GM18526 (cell line): ENCODE results near the gene FAM234A.

ENCODE experiments used
- POLR2A ChIP-seq: IDR thresholded peaks from 3 replicates; pipeline ENCODE4 v1.6.1; 2011; ENCODE audit not compliant: insufficient read length; ENCODE audit errors: extremely low read depth

Gene FAM234A

DNA sequence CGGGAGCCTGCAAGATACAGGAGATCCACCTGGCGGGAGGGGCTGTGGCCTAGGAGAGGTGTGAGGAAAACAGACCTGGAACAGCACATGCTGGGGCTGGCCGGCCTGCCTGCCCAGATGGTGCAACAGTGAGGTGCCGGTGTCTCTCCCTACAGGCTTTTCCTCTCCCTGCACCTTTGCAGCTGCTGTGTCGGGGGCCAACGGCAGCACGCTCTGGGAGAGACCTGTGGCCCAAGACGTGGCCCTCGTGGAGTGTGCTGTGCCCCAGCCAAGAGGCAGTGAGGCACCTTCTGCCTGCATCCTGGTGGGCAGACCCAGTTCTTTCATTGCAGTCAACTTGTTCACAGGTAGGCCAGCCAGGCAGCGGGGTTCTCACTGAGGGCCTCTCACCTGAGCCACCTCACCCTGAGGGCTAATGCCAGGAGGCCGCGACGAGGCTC, 25.2 kb downstream of the FAM234A start:
- no peak for TF ChIP-seq POLR2A

DNA sequence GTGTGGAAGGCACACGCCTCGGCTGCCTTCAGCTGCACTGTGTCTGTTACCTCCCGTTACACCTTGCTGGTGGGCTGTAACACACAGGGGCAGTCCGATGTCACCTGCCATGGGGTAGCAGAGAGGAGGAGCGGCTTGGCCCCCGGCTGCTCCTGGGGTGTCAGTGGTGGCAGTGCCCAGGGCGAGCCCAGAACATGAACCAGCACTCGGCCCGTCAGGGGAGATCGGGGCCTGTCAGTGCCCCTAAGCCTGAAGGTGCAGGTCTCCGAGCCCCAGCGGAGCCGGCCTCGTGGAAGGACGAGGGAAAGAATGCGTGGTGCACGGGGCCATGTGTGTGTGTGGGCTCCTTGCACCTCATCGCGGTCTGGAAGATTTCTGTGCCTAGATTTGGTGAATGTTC, 25.7 kb downstream of the FAM234A start:
- TF ChIP-seq POLR2A = no peak

DNA sequence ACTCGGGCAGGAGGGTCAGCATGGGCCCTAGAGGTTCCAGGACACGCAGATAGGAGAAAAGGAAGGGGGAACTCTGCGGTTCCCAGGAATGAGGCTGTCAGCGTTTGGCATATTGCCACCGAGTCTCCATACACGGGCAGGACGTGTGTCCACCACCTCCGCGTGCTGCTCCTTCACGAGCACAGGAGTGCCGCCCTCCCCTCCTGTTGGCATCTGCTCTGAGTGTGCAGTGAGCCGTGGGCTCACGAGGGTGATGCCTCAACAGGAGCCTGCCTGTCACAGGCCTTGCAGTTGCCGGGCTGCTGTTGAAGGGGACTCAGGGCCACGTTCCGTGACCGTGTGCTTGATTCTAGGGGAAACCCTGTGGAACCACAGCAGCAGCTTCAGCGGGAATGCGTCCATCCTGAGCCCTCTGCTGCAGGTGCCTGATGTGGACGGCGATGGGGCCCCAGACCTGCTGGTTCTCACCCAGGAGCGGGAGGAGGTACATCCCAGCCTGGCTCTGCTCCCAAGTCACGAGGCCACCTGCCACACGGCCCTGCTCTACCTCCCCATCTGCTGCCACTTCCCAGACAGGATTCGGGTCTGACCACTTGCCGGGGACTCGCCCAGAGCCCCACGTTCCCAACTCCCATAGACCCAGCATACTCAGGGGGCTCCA, 26.5 kb downstream of the FAM234A start:
- no peak for TF ChIP-seq POLR2A

DNA sequence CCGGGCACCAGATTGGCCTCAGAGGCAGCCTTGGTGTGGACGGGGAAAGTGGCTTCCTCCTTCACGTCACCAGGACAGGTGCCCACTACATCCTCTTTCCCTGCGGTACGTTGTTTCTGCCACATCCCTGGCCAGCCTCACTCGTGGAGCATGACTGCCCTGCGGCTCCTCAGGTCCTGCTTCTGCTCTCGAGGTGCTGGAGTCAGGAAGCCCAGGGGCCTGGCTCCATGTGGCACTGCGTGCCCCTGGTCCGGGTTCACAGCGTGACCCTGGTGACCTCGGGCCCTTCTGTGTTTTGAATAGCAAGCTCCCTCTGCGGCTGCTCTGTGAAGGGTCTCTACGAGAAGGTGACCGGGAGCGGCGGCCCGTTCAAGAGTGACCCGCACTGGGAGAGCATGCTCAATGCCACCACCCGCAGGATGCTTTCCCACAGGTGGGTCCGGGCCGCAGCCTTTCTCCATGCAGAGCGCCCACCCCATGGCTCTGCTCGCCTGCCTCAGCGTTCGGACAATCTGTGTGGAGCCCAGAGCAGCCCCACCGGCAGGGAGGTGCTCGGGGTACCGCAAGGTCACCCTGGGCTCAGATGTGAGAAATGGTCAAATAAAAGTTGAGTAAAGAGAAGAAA, 27.6 kb downstream of the FAM234A start:
- TF ChIP-seq POLR2A = no peak

DNA sequence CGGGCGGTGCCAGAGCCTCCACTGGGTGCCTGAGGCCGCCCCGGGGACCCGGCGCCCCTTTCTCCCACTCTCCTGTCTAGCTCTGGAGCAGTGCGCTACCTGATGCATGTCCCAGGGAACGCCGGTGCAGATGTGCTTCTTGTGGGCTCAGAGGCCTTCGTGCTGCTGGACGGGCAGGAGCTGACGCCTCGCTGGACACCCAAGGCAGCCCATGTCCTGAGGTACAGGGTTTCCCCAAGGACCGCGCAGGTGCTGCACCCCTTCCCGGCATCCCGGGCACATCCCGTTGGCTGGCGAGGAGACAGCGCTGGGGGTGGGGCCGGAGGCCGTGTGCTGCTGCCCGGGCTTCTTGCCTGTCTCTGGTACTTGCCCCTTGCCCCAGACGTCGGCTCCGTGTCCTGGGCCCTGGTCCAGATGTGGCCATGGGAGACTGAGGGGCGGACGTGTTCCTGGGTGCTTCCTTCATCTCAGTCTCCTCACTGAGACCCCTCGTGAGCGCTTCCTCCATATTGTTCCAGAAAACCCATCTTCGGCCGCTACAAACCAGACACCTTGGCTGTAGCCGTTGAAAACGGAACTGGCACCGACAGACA, 28.7 kb downstream of the FAM234A start:
- no peak for TF ChIP-seq POLR2A

DNA sequence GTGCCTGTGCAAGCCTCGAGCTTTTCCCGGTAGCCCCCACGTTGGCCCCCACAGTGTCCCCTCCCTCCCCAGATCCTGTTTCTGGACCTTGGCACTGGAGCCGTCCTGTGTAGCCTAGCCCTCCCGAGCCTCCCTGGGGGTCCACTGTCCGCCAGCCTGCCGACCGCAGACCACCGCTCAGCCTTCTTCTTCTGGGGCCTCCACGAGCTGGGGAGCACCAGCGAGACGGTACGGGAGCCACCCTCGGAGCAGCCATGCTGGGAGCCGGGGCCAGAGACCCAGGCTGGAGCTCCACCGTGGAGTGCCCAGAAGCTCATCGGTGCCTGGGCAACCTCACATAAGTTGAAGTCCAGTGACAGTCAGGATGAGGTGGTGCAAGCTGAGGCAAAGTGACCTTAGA, 29.3 kb downstream of the FAM234A start:
- no peak for TF ChIP-seq POLR2A

DNA sequence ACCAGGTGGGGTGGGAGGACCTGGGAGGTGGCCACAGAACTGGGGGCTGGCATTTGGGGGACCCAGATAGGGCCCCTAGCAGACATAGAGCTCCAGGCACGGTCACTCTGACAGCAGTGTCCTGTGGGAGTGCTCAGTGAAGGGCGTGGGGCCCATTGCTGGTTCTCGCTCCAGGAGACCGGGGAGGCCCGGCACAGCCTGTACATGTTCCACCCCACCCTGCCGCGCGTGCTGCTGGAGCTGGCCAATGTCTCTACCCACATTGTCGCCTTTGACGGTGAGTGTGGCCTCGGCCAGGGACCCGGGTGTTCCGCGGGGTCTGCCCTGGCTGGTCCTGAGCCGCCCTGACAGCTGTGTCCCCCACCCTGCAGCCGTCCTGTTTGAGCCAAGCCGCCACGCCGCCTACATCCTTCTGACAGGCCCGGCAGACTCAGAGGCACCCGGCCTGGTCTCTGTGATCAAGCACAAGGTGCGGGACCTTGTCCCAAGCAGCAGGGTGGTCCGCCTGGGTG, 29.9 kb downstream of the FAM234A start:
- no peak for TF ChIP-seq POLR2A

DNA sequence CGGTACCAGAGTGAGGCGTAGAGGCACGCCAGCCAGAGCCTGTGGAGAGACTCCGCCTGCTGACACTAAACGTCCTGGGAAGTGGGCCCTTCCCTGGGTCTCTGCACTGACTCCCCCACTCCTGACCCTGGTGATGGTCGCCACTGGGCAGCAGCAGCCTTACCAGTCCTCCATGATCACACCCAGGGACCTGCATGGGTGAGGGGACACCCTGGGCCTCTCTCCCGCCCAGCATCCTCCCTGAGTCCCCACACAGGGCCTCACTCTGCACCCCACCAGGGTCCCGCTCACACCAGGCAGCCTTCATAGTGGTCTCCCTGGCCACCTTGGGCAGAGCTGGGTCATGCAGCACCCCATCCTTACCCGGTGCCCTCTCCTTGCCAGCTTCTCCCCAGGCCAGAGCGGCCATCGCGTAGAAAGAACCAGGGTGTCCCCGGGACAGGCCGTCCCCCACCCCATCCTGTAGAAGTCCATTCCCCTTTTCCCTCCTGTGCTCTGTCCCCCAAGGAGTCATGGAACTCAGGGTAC, 30.4 kb downstream of the FAM234A start:
- TF ChIP-seq POLR2A = no peak

DNA sequence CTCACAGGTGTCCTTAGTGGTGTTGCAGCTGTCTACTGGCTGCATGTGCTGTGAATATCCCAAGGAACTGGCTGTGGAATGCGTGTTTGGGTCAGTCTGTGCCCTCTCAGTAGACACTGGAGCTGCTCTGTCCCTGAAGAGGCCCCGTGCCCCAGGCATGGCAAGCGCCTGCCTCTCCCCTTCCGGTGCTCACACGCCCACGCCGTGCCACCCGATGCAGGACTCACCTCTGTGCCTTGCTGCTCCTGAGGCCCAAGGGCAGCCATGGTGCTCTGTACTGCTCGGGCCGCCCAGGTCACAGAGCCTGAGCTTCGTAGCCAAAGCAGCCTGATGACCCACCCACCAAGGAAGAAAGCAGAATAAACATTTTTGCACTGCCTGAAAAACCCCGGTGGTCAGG, 31.1 kb downstream of the FAM234A start:
- TF ChIP-seq POLR2A = no peak

DNA sequence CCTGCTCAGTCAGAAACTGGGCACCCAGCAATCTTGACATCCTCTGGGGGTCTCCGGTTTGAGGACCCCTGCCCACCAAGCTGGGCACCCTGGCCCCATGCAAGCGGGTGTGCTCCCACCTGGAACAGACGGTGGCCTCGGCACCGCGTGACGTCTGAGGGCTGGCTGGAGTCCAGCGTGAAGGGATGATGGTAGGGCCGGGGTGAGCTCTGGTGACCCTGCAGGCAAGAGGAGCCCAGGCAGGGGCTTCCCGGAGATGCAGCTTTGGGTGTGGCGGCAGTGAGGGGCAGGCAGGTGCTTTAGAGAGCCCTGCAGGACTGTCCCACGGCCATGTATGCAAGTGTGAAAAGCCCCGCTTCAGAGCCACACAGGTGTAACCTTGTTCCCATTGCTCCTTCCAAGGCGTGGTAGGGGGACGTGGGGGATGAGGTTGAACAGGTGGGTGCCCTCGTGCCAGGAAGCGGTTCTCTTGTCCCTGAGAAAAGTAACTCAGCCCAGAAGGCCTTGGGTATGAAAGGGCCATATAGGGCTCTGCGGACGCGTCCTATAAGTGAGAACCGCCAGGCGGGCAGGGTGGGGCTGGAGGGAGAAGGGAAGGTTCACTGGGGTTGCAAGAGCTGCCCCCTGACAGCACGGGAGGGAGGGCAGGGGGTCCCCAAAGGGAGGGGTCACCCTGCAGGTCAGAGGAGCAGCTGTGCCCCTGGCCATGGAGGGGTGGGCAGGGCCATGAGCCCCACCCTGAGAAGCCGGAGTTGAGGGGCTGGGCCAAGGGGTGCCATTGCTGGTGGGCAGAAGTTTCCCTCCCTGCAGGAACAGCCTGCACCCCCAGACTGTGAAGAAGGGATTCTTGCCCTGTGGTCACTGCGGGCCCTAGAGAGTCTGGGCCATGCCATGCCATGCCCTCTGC, 31.9 kb downstream of the FAM234A start:
- no peak for TF ChIP-seq POLR2A

DNA sequence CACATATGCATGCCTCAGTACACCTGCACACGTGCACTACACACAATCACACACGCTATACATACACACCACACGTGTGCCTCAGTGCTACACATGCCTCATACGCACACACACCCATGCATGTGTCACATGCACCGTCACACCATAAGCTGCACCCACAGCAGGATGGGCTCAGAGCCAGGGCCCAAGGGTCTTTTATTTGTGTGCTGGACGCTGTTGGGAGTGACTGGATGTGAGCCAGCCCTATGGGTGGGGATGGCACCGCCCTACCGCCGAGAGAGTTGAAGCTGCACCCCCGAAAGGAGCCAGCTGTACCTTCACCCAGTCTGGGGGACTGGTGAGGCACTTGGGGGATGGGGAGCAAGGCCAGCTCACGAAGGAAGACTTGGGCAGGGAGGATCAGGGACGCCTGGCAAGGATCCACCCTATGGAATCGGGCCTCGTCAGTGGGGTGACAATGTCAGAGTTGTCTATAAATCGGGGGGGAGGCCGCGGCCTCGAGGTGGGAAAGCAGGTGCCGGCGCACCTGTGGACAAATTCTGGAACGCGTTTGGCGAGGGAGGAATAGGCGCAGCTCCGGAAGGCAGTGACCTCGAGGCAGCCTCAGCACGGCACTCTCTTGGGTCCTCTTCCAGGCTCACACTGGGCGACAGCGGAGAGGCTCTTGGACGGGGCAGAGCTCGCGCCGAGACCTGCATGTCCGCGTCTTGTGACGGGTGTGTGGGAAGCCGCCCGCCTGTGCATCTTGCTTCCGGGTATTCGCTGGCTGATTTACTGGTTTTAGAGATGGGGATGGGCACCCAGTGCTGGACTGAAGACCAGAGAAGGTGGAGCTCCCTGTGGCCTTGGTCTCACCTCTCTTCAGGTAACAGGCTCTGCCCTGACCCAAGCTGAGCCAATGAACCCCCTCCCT, 33.8 kb downstream of the FAM234A start:
- no peak for TF ChIP-seq POLR2A

DNA sequence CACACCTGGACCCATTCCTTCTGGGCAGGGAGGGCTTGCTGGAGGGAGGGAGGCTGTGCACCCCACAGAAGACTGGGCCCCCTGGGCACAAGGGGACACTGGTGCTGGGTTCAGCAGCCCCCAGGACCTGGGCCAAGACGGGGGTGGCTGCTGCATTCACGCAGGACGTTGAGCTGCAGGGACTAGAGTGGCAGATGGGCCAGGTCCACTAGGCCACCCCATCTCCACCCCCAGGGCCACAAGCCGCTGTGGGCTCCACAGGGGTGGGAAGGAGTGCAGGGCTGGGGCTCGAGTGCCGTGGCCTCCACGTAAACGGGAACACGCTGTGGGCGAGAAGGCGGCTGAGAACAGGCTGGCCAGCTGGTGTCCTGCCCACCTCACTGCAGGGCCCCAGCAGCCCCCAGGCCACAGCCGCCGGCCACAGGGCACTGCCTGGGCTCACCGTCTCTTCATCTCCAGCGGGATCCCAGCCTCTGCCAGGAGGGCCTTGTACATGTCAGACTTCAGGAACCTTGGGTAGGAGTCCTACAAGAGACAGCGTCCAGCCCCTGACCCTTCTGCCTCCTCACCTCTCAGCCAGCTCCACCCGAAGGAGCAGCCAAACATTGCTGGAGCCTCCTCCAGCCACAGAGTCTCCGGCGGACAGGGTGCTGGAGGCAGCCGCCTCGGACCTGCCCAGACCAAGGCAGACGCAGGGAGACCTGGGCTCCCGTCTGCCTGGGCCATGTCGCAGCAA, 34.6 kb downstream of the FAM234A start:
- no peak for TF ChIP-seq POLR2A
